NCI-H1092 (cell line): Measurements from ENCODE around the gene ADGRL3.

Experiments used
- DNase-seq: peaks from one replicate; lab custom pipeline; 2025; lab: John Stamatoyannopoulos, UW

The ADGRL3 gene

GRCh38 chr4:61553557-61554125, 353.5 kb downstream of the ADGRL3 start:
- no peak for DNase-seq

- no peak for DNase-seq
These were observed 355.7 kb downstream of the ADGRL3 start for GRCh38 chr4:61555789-61556188.

- DNase-seq = no peak
These were observed 356.2 kb downstream of the ADGRL3 start for GRCh38 chr4:61556277-61556676.

GRCh38 chr4:61559396-61559795, 359.3 kb downstream of the ADGRL3 start:
- no peak for DNase-seq

- DNase-seq = no peak
These were observed 360.9 kb downstream of the ADGRL3 start for GRCh38 chr4:61561028-61561427.

- DNase-seq = no peak
These were observed 371.8 kb downstream of the ADGRL3 start for GRCh38 chr4:61571761-61572559.

GRCh38 chr4:61575796-61576195, 375.7 kb downstream of the ADGRL3 start:
- DNase-seq = no peak

- no peak for DNase-seq
These were observed 379.7 kb downstream of the ADGRL3 start for GRCh38 chr4:61579786-61580185.

GRCh38 chr4:61580721-61581377, 380.7 kb downstream of the ADGRL3 start:
- no peak for DNase-seq

GRCh38 chr4:61583696-61584095, 383.6 kb downstream of the ADGRL3 start:
- DNase-seq = no peak

GRCh38 chr4:61588621-61589402, 388.7 kb downstream of the ADGRL3 start:
- no peak for DNase-seq

GRCh38 chr4:61590881-61591280, 390.8 kb downstream of the ADGRL3 start:
- DNase-seq = no peak

GRCh38 chr4:61596606-61597340, 396.6 kb downstream of the ADGRL3 start:
- DNase-seq = no peak

GRCh38 chr4:61603086-61603485, 403.0 kb downstream of the ADGRL3 start:
- DNase-seq = no peak

GRCh38 chr4:61604054-61604453, 403.9 kb downstream of the ADGRL3 start:
- no peak for DNase-seq

- no peak for DNase-seq
These were observed 405.9 kb downstream of the ADGRL3 start for GRCh38 chr4:61605984-61606383.

- DNase-seq = no peak
These were observed 414.1 kb downstream of the ADGRL3 start for GRCh38 chr4:61614231-61614630.

GRCh38 chr4:61619528-61619927, 419.4 kb downstream of the ADGRL3 start:
- no peak for DNase-seq

GRCh38 chr4:61628282-61628681, 428.2 kb downstream of the ADGRL3 start:
- DNase-seq = no peak

GRCh38 chr4:61628727-61629126, 428.6 kb downstream of the ADGRL3 start:
- DNase-seq = no peak

GRCh38 chr4:61630548-61630947, 430.4 kb downstream of the ADGRL3 start:
- no peak for DNase-seq

GRCh38 chr4:61638591-61638990, 438.5 kb downstream of the ADGRL3 start:
- DNase-seq = no peak
